ENCODE data around the gene EFL1. TPM values are rescaled to one million over a fixed set of nuclear protein-coding genes. Genes with fewer than 3 reads are reported as not detected.

Gene EFL1
- total RNA-seq, 1 experiment from 2014 or later = 27.5 TPM

DNA sequence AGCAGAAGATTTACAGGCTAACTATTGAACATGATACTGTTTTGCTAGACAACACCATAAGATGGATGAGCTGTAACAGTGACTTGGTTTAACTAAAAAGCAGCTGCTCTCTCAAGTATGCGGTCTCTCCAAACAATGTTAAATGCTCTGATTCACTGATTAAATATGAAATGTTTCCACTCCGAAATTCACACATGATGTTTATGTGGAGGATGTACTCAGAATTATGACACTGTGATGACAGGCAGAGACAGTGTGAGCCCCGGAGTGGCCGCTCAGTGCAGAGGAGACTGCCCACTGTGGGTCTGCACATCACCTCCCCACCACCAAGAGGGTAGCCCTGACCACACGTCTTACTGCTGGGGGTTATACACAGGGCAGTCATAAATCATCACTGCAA is 132.8 kb downstream of the EFL1 start:
- H3K4me1 Mint-ChIP-seq = no peaks in the 10 kb centered on the region
- no peak overlapping the region for H3K4me3 Mint-ChIP-seq
- ChIA-PET POLR2A (no interaction called here), CTCF (interaction anchor here (1.8 kb wide), 1 partner anchor 10 kb away, joined by 9 read pairs; no protein-coding TSS in a partner anchor)
- DNase-seq (ENCODE audit: low spot score) (no peak), ATAC-seq (no peak)
- no peak for TF ChIP-seq ZNF416 (CRISPR knock-in tag; IDR thresholded peaks at IDR 0.05)
- TF ChIP-seq, protein P1, sequence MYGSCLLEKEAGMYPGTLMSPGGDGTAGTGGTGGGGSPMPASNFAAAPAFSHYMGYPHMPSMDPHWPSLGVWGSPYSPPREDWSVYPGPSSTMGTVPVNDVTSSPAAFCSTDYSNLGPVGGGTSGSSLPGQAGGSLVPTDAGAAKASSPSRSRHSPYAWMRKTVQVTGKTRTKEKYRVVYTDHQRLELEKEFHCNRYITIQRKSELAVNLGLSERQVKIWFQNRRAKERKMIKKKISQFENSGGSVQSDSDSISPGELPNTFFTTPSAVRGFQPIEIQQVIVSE (CRISPR knock-in tag; IDR thresholded peaks at IDR 0.05; ENCODE audit: borderline replicate concordance) = no peak
- TF ChIP-seq TEAD1 (CRISPR knock-in tag; IDR thresholded peaks at IDR 0.05) = no peak
- TF ChIP-seq, protein P2, sequence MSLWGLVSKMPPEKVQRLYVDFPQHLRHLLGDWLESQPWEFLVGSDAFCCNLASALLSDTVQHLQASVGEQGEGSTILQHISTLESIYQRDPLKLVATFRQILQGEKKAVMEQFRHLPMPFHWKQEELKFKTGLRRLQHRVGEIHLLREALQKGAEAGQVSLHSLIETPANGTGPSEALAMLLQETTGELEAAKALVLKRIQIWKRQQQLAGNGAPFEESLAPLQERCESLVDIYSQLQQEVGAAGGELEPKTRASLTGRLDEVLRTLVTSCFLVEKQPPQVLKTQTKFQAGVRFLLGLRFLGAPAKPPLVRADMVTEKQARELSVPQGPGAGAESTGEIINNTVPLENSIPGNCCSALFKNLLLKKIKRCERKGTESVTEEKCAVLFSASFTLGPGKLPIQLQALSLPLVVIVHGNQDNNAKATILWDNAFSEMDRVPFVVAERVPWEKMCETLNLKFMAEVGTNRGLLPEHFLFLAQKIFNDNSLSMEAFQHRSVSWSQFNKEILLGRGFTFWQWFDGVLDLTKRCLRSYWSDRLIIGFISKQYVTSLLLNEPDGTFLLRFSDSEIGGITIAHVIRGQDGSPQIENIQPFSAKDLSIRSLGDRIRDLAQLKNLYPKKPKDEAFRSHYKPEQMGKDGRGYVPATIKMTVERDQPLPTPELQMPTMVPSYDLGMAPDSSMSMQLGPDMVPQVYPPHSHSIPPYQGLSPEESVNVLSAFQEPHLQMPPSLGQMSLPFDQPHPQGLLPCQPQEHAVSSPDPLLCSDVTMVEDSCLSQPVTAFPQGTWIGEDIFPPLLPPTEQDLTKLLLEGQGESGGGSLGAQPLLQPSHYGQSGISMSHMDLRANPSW (CRISPR knock-in tag; conservative IDR thresholded peaks at IDR 0.05; ENCODE audit: low read depth) = no peak
- TF ChIP-seq ATF1 (CRISPR knock-in tag; IDR thresholded peaks at IDR 0.05) = no peak
- TF ChIP-seq, protein P3, sequence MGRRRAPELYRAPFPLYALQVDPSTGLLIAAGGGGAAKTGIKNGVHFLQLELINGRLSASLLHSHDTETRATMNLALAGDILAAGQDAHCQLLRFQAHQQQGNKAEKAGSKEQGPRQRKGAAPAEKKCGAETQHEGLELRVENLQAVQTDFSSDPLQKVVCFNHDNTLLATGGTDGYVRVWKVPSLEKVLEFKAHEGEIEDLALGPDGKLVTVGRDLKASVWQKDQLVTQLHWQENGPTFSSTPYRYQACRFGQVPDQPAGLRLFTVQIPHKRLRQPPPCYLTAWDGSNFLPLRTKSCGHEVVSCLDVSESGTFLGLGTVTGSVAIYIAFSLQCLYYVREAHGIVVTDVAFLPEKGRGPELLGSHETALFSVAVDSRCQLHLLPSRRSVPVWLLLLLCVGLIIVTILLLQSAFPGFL (CRISPR knock-in tag; IDR thresholded peaks at IDR 0.05; ENCODE audit: borderline replicate concordance) = no peak
- TF ChIP-seq, protein P4, sequence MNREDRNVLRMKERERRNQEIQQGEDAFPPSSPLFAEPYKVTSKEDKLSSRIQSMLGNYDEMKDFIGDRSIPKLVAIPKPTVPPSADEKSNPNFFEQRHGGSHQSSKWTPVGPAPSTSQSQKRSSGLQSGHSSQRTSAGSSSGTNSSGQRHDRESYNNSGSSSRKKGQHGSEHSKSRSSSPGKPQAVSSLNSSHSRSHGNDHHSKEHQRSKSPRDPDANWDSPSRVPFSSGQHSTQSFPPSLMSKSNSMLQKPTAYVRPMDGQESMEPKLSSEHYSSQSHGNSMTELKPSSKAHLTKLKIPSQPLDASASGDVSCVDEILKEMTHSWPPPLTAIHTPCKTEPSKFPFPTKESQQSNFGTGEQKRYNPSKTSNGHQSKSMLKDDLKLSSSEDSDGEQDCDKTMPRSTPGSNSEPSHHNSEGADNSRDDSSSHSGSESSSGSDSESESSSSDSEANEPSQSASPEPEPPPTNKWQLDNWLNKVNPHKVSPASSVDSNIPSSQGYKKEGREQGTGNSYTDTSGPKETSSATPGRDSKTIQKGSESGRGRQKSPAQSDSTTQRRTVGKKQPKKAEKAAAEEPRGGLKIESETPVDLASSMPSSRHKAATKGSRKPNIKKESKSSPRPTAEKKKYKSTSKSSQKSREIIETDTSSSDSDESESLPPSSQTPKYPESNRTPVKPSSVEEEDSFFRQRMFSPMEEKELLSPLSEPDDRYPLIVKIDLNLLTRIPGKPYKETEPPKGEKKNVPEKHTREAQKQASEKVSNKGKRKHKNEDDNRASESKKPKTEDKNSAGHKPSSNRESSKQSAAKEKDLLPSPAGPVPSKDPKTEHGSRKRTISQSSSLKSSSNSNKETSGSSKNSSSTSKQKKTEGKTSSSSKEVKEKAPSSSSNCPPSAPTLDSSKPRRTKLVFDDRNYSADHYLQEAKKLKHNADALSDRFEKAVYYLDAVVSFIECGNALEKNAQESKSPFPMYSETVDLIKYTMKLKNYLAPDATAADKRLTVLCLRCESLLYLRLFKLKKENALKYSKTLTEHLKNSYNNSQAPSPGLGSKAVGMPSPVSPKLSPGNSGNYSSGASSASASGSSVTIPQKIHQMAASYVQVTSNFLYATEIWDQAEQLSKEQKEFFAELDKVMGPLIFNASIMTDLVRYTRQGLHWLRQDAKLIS (CRISPR knock-in tag; IDR thresholded peaks at IDR 0.05; ENCODE audit: borderline replicate concordance) = no peak
- TF ChIP-seq TCF7 (CRISPR knock-in tag; IDR thresholded peaks at IDR 0.05; ENCODE audit: low read depth) = no peak
- TF ChIP-seq, protein P5, sequence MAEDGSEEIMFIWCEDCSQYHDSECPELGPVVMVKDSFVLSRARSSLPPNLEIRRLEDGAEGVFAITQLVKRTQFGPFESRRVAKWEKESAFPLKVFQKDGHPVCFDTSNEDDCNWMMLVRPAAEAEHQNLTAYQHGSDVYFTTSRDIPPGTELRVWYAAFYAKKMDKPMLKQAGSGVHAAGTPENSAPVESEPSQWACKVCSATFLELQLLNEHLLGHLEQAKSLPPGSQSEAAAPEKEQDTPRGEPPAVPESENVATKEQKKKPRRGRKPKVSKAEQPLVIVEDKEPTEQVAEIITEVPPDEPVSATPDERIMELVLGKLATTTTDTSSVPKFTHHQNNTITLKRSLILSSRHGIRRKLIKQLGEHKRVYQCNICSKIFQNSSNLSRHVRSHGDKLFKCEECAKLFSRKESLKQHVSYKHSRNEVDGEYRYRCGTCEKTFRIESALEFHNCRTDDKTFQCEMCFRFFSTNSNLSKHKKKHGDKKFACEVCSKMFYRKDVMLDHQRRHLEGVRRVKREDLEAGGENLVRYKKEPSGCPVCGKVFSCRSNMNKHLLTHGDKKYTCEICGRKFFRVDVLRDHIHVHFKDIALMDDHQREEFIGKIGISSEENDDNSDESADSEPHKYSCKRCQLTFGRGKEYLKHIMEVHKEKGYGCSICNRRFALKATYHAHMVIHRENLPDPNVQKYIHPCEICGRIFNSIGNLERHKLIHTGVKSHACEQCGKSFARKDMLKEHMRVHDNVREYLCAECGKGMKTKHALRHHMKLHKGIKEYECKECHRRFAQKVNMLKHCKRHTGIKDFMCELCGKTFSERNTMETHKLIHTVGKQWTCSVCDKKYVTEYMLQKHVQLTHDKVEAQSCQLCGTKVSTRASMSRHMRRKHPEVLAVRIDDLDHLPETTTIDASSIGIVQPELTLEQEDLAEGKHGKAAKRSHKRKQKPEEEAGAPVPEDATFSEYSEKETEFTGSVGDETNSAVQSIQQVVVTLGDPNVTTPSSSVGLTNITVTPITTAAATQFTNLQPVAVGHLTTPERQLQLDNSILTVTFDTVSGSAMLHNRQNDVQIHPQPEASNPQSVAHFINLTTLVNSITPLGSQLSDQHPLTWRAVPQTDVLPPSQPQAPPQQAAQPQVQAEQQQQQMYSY (CRISPR knock-in tag; IDR thresholded peaks at IDR 0.05) = no peak
- no peak for TF ChIP-seq ZNF232 (CRISPR knock-in tag; IDR thresholded peaks at IDR 0.05)
- TF ChIP-seq NFATC4 (CRISPR knock-in tag; IDR thresholded peaks at IDR 0.05) = no peak
- no peak for TF ChIP-seq ETV6 (CRISPR knock-in tag; IDR thresholded peaks at IDR 0.05)
- TF ChIP-seq, protein P6, sequence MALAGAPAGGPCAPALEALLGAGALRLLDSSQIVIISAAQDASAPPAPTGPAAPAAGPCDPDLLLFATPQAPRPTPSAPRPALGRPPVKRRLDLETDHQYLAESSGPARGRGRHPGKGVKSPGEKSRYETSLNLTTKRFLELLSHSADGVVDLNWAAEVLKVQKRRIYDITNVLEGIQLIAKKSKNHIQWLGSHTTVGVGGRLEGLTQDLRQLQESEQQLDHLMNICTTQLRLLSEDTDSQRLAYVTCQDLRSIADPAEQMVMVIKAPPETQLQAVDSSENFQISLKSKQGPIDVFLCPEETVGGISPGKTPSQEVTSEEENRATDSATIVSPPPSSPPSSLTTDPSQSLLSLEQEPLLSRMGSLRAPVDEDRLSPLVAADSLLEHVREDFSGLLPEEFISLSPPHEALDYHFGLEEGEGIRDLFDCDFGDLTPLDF (CRISPR knock-in tag; IDR thresholded peaks at IDR 0.05) = no peak
- 0 out of 2 replicates have a peak, but pooled peaks cover 4% of the 10 kb centered on the region for H3K36me3 Mint-ChIP-seq
- no peaks in the 10 kb centered on the region for H3K27me3 Mint-ChIP-seq (ENCODE audit: low read depth)
- H3K9me3 Mint-ChIP-seq = no peaks in the 10 kb centered on the region
- no peak overlapping the region for H3K27ac Mint-ChIP-seq

All from WTC11 (cell line).